ENCODE data around the gene DEPDC4.
A peak's percentile ranks its signal among the peaks of the same experiment; 100 is the strongest.
"Not testable (repeated sequence)": the region's sequence is repeated elsewhere in the genome, so short reads cannot be mapped to it uniquely, and the experiment has no call there.

Gene DEPDC4

GRCh38 chr12:100266835-100267602 lies at the start of gene DEPDC4, which contains the start of gene SCYL2:
DEPDC4 (minus strand) TSS chr12:100267079; CDS start chr12:100267076, 3 bp downstream.
SCYL2 (plus strand) TSS chr12:100267177; CDS start chr12:100282971, 15,794 bp downstream.
- DNase-seq, result peak; percentile 92 to 95

- DNase-seq, result no peak
Observed at GRCh38 chr12:100311317-100311716, 44.4 kb upstream of the DEPDC4 start.

GRCh38 chr12:100308138-100308537 lies 41.3 kb upstream of the DEPDC4 start:
- not testable (repeated sequence) for DNase-seq

GRCh38 chr12:100304334-100304733 lies 37.5 kb upstream of the DEPDC4 start:
- not testable (repeated sequence) for DNase-seq

- no peak for DNase-seq
Observed at GRCh38 chr12:100303831-100304230, 37.0 kb upstream of the DEPDC4 start.

GRCh38 chr12:100302081-100302480 lies 35.2 kb upstream of the DEPDC4 start:
- no peak for DNase-seq

DNA sequence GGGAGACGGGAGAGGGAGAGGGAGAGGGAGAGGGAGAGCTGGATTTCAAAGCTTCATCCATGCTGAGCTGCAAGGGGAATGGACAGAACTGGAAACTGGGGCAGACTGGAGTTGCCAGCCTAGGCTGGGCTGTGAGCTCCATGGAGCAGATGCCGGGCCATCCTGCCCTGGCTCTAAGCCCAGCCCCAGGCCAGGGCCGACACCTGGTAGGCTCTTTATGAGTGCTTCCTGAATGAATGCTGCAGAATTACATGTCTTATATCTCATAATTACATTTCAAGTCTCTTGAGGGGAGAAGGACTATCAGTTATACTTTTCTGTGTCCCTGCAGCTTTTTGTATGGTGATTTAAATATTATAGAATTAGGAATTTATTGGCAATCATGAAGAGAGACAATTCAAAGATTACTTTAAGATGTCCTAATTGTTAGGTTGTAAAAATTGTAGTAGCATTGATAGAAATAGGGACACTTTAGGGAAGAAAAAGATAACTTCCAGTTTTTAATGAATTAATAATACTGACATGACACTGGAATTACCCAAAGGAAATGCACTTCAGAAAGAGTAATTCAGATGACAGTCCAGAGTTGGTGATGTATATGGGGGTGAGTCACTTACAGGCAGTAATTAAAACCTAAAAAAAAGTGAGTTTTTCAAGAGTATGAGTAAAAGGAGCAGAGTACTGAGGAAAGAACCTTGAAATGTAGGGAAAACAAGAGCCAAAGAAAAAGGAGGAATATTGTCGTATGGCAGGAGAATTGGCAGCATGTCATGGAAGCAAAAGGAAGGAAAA lies 29.1 kb upstream of the DEPDC4 start:
- DNase-seq, result no peak

DNA sequence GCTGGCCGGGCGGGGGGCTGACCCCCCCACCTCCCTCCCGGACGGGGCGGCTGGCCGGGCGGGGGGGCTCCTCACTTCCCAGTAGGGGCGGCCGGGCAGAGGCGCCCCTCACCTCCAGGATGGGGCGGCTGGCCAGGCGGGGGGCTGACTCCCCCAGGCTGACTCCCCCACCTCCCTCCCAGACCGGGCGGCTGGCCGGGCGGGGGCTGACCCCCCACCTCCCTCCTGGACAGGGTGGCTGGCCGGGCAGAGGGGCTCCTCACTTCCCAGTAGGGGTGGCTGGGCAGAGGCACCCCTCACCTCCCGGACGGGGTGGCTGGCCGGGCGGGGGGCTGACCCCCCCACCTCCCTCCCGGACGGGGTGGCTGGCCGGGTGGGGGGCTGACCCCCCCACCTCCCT lies 27.5 kb upstream of the DEPDC4 start:
- DNase-seq, result not testable (repeated sequence)

DNA sequence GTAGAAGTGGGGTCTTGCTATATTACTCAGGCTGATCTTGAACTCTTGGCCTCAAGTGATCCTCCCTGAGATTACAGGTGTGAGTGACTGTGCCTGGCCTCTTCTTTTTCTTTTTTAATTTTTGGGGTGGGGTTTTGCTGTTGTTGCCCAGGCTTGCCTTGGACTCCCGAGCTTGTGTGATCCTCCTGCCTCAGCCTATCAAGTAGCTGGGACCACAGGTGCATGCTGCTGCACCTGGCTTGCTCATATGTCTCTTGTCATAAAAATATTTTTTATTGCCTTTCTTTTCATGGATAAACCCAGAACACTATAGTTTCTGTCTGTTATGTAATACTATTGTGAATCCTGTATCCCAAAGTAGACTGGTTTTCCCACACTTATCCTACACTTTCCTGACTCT lies 26.1 kb upstream of the DEPDC4 start:
- no peak for DNase-seq

GRCh38 chr12:100290016-100290415 lies 23.1 kb upstream of the DEPDC4 start:
- no peak for DNase-seq

DNA sequence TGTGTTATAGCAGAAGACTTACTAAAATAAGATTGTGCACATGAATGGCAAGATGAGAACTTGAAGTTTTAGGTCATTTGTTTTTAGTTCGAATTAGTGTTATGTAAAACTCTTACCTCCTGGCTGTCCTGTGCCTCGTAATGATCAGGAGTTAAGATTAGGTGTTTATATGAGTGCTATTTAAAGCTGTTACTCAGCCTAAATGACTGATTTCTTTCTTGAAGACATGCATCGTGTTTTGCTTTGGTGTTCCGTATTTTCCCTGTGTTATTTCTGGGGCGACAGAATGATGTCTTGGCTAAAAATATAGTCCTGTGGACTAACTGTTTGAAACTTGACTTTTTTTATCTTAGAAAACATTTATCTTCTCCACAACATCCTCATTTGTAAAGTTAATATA lies 22.2 kb upstream of the DEPDC4 start:
- no peak for DNase-seq

- DNase-seq, result not testable (repeated sequence)
Observed at GRCh38 chr12:100284556-100284955, 17.7 kb upstream of the DEPDC4 start.

DNA sequence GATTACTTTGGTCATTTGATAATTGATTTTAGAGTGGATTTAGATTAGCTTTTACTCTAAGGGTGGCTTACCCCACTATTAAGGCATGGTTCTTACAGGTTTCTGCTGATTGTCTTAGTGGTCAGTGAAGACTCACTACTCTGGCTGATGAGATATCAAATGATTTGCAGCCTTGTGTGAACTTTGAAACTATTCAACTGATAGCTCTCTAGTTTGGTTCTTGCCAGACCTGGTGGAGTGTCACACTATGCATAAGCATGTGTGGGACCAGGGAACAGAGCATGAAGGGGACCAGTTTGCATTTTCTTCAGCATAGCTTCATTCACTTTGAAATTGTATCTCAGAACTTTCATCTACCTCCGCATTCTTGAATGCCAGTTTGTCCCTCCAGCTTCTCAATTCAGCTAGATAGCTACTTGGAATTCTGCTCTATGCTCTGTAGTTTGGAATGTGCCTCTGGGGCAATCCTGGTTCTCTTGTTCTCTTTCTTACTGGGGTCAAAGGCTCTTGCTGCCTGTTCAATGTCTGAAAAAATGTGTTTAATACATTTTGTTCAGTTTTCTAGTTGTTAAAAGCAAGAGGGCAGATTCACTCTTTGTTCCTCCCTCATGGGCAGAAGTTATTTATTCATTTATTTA lies 12.8 kb upstream of the DEPDC4 start:
- DNase-seq, result no peak

DNA sequence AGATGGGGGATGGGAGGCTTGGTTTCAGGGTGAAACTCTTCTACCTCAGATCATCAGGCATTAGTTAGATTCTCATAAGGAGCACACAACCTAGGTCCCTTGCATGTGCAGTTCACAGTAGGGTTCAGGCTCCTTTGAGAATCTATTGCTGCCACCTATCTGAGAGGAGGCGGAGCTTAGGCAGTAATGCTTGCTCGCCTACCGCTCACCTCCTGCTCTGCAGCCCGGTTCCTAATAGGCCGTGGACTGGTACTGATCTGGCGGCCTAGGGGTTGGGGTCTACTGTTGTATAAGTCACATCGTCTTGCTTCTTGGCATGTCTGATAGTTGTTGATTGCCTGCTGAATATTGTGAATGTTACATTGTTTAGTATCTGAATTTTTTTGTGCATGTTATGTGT lies 12.3 kb upstream of the DEPDC4 start:
- DNase-seq, result no peak

GRCh38 chr12:100274291-100274690 lies 7.4 kb upstream of the DEPDC4 start:
- no peak for DNase-seq

GRCh38 chr12:100273782-100274181 lies 6.9 kb upstream of the DEPDC4 start:
- DNase-seq, result no peak

DNA sequence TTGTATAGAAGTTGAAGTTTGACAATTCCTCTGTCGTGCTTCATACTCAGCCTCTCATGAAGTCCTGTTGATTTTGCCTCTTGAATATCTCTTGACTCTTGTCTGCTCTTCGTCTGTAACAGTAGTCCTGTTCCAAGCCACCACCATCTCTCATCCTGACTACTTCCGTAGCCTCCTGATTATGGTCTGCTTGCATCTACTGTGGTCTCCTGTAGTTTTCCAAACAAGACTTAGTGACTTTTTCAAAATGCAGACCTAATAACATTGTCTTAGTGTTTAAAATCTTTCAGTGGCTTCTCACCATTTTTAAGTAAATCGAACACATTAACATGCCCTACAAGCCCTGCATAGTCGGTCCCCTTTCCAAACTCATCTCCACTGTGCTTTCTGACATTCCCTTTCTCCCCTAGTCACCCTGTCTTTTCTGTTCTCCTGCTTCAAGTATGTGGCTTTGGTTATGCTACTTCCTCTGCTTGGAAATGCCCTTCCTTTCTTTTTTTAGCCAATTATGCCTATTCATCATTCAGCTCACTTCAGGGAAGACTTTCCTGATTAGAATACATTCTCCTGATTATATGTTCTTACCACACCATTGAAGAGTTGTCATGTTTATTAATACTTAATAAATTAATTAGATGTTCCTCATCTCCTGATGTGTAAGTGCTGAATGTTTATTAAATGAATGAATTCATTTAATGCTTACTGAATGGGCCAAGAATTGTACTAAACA lies 2.1 kb upstream of the DEPDC4 start:
- no peak for DNase-seq

- DNase-seq, result peak in 1 of 2 donors; percentile 44
Observed at GRCh38 chr12:100267603-100268281, 863 bp upstream of the DEPDC4 start.

DNA sequence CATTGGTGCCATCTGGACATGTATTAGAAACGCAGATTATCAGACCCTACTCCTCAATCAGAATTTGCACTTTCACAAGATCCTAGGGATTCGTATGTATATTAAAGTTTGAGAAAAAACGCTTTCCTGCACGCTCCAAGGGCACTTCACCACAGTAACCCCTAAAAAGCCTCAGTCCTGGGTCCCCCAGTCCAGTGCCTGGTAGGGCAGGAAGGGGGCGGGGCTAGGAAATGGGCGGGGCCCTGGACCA lies 369 bp downstream of the DEPDC4 start:
- peak in 1 of 2 donors; percentile 93 for DNase-seq

- peak in 1 of 2 donors; percentile 3 for DNase-seq
Observed at GRCh38 chr12:100265732-100266584, 921 bp downstream of the DEPDC4 start.

DNA sequence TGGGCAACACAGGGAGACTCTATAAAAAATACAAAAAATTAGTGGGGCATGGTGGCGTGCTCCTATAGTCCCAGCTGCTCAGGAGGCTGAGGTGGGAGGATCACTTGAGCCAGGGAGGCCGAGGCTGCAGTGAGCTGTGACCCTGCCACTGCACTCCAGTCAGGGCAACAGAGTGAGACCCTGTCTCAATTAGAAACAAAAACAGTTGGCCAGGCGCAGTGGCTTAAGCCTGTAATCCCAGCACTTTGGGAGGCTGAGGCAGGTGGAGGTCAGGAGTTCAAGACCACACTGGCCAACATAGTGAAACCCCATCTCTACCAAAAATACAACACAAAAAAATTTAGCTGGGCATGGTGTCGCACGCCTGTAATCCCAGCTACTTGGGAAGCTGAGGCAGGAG lies 1.8 kb downstream of the DEPDC4 start:
- DNase-seq, result not testable (repeated sequence)

Data from CD4-positive, alpha-beta T cell treated with Interferon alpha-2 for 1 hour (primary cell).